CD4-positive, alpha-beta memory T cell (primary cell): ENCODE results near the gene PPP2R3B. TPM values are rescaled to one million over a fixed set of nuclear protein-coding genes. Genes with fewer than 3 reads are reported as not detected.
"Not testable (repeated sequence)": the region's sequence is repeated elsewhere in the genome, so short reads cannot be mapped to it uniquely, and the experiment has no call there.

Experiments
- CTCF ChIA-PET: fragments of 350-600 bp; sonication (Branson Sonifier 250); formaldehyde crosslinking; loops from one replicate; lab custom pipeline; 2021; ENCODE audit warnings: inconsistent platforms; ENCODE audit not compliant: partially characterized antibody; lab: Charles Lee
- POLR2A ChIA-PET: fragments of 350-600 bp; sonication (Branson Sonifier 250); formaldehyde crosslinking; loops from one replicate; lab custom pipeline; 2021; ENCODE audit not compliant: partially characterized antibody; lab: Charles Lee
- DNase-seq, 5 donors: peaks; one replicate each; pipeline versions ENCODE4 v3.0.0 to v3.0.0-alpha.2; 2020 to 2022; ENCODE audit warnings: mixed read lengths in 1 of 5
- H3K27ac ChIP-seq: one replicate; pipeline ENCODE4 v1.7.0; 2013; ENCODE audit warnings: low read depth, low read length
- H3K27me3 ChIP-seq: 2 replicates; pipeline ENCODE4 v1.7.0; 2013; ENCODE audit warnings: mild to moderate bottlenecking, low read length, moderate library complexity; ENCODE audit not compliant: insufficient read depth
- H3K36me3 ChIP-seq: 2 replicates; pipeline ENCODE4 v1.7.0; 2013; ENCODE audit warnings: mild to moderate bottlenecking, low read length, moderate library complexity; ENCODE audit not compliant: insufficient read depth
- H3K4me1 ChIP-seq: 2 replicates; pipeline ENCODE4 v1.7.0; 2013; ENCODE audit warnings: mild to moderate bottlenecking, low read length, moderate library complexity; ENCODE audit not compliant: insufficient read depth
- H3K4me3 ChIP-seq, 2 donors: one replicate each; pipeline ENCODE4 v1.7.0; 2013; ENCODE audit warnings: low read length in 2 of 2, mild to moderate bottlenecking in 1 of 2
- H3K9me3 ChIP-seq, 2 donors: one replicate each; pipeline ENCODE4 v1.7.0; 2013; ENCODE audit warnings: low read length in 2 of 2, control low read depth in 1 of 2; ENCODE audit not compliant: control insufficient read depth in 1 of 2
- H3K27ac Mint-ChIP-seq, 7 donors: one replicate each; pipeline ENCODE4 v1.8.0; 2020 to 2021; ENCODE audit warnings: mixed read lengths in 7 of 7, mild to moderate bottlenecking in 6 of 7, inconsistent platforms in 3 of 7, moderate library complexity in 3 of 7
- H3K27me3 Mint-ChIP-seq, 2 donors: one replicate each; pipeline ENCODE4 v1.8.0; 2020 to 2021; ENCODE audit warnings: mixed read lengths in 2 of 2
- H3K36me3 Mint-ChIP-seq, 2 donors: one replicate each; pipeline ENCODE4 v1.8.0; 2020 to 2021; ENCODE audit warnings: mixed read lengths in 2 of 2, inconsistent platforms in 1 of 2, mild to moderate bottlenecking in 1 of 2
- H3K4me1 Mint-ChIP-seq, 4 donors: one replicate each; pipeline ENCODE4 v1.8.0; 2020 to 2021; ENCODE audit warnings: mixed read lengths in 4 of 4, mild to moderate bottlenecking in 1 of 4
- H3K4me3 Mint-ChIP-seq, 8 donors: one replicate each; pipeline ENCODE4 v1.8.0; 2020 to 2021; ENCODE audit warnings: mixed read lengths in 8 of 8, mild to moderate bottlenecking in 7 of 8, moderate library complexity in 6 of 8, inconsistent platforms in 3 of 8
- H3K9me3 Mint-ChIP-seq, 8 donors: one replicate each; pipeline ENCODE4 v1.8.0; 2020 to 2021; ENCODE audit warnings: mixed read lengths in 8 of 8, mild to moderate bottlenecking in 5 of 8, inconsistent platforms in 3 of 8, moderate library complexity in 1 of 8
- intact Hi-C: fragments of 100-400 bp; cut with micrococcal nuclease; formaldehyde crosslinking; loops from one replicate; pipeline ENCODE4 v1.15.1; 2023
- polyA plus RNA-seq, 2 donors: library from polyadenylated mRNA; unstranded; fragments of 300-500 nt; fragmentation: Illumina TruSeq; gene quantifications; one replicate each; pipeline ENCODE4 v1.2.3, GENCODE V29; 2021
- total RNA-seq, 2 experiments: library from RNA; stranded (reverse); gene quantifications; one replicate each; pipeline ENCODE4 v1.2.3, GENCODE V29; 2021

PPP2R3B gene
- total and polyA plus RNA-seq, 4 experiments from 2014 or later, result 8.0 to 45.2 (median 25.3) TPM

GRCh38 chrX:387729-388128 is 1.0 kb upstream of the PPP2R3B start:
- CTCF ChIA-PET, result no interaction called here
- Histone ChIP-seq H3K9me3 (no peaks in the 10 kb centered on the region), H3K27ac (peak overlapping the region; percentile 100), H3K4me1 (peaks cover 6% of the 10 kb centered on the region), H3K4me3 (peak overlapping the region in 1 of 2 donors; percentile 99), H3K27me3 (no peaks in the 10 kb centered on the region), H3K36me3 (no peaks in the 10 kb centered on the region)
- POLR2A ChIA-PET, result no interaction called here
- Mint-ChIP-seq H3K27ac (peak overlapping the region; percentile 92 to 100 (median 98)), H3K4me1 (peaks cover 9 to 11% (median 10%) of the 10 kb centered on the region in 4 donors), H3K9me3 (peaks cover 0 to 6% (median 0%) of the 10 kb centered on the region in 8 donors), H3K36me3 (peaks cover 0 to 4% of the 10 kb centered on the region in 2 donors), H3K27me3 (peaks cover 0 to 1% of the 10 kb centered on the region in 2 donors), H3K4me3 (peak overlapping the region; percentile 85 to 96 (median 91))
- no peak for DNase-seq
- intact Hi-C loops, result loop anchor here (1.0 to 10.0 kb wide), 4 partner anchors 30 to 1277 kb away; partner anchors contain the start of genes ASMTL and GTPBP6

- Histone ChIP-seq H3K9me3 (no peaks in the 10 kb centered on the region), H3K27ac (peak overlapping the region; percentile 100), H3K4me3 (peak overlapping the region in 1 of 2 donors; percentile 99), H3K36me3 (no peaks in the 10 kb centered on the region), H3K27me3 (no peaks in the 10 kb centered on the region), H3K4me1 (peaks cover 6% of the 10 kb centered on the region)
- DNase-seq, result peak in 1 of 5 donors; percentile 13
- POLR2A ChIA-PET, result no interaction called here
- intact Hi-C loops, result loop anchor here (2.0 to 10.0 kb wide), 2 partner anchors 1066 to 1278 kb away; partner anchors contain the start of gene ASMTL
- H3K27ac Mint-ChIP-seq, result peak overlapping the region in 5 of 7 donors; percentile 46 to 92 (median 52)
- CTCF ChIA-PET, result no interaction called here
- peaks cover 10 to 11% (median 10%) of the 10 kb centered on the region in 4 donors for H3K4me1 Mint-ChIP-seq
- H3K9me3 Mint-ChIP-seq, result peaks cover 0 to 6% (median 0%) of the 10 kb centered on the region in 8 donors
- H3K27me3 Mint-ChIP-seq, result peaks cover 0 to 1% of the 10 kb centered on the region in 2 donors
- H3K4me3 Mint-ChIP-seq, result peak overlapping the region; percentile 29 to 72 (median 66)
- peaks cover 0 to 4% of the 10 kb centered on the region in 2 donors for H3K36me3 Mint-ChIP-seq
Observed at GRCh38 chrX:386239-386767, 404 bp downstream of the PPP2R3B start.

- POLR2A ChIA-PET, result not testable (repeated sequence)
- peak overlapping the region in 5 of 7 donors; percentile 12 to 82 (median 50) for H3K27ac Mint-ChIP-seq
Observed at GRCh38 chrX:385736-386135, 971 bp downstream of the PPP2R3B start.

GRCh38 chrX:384861-385260 is 1.8 kb downstream of the PPP2R3B start:
- Mint-ChIP-seq H3K27ac (peak overlapping the region in 2 of 7 donors; percentile 4 to 64), H3K27me3 (peaks cover 0 to 1% of the 10 kb centered on the region in 2 donors), H3K4me1 (peaks cover 10 to 14% (median 10%) of the 10 kb centered on the region in 4 donors), H3K36me3 (peaks cover 0 to 4% of the 10 kb centered on the region in 2 donors), H3K9me3 (peaks cover 0 to 6% (median 0%) of the 10 kb centered on the region in 8 donors), H3K4me3 (peak overlapping the region in 4 of 8 donors; percentile 9 to 52 (median 18))
- Histone ChIP-seq H3K4me1 (peaks cover 6% of the 10 kb centered on the region), H3K27me3 (no peaks in the 10 kb centered on the region), H3K4me3 (no peak overlapping the region), H3K36me3 (no peaks in the 10 kb centered on the region), H3K9me3 (no peaks in the 10 kb centered on the region), H3K27ac (no peak overlapping the region)
- intact Hi-C loops, result loop anchor here (10.0 kb wide), 1 partner anchor 1280 kb away; no protein-coding TSS in a partner anchor
- no peak for DNase-seq
- CTCF ChIA-PET, result no interaction called here
- POLR2A ChIA-PET, result no interaction called here

More at GRCh38 chrX:385736-386135, 971 bp downstream of the PPP2R3B start:
- H3K27me3 Mint-ChIP-seq, H3K9me3 Mint-ChIP-seq, CTCF ChIA-PET, H3K4me3 ChIP-seq, DNase-seq, H3K36me3 Mint-ChIP-seq, H3K27ac ChIP-seq, H3K9me3 ChIP-seq, H3K4me1 ChIP-seq, H3K27me3 ChIP-seq, H3K36me3 ChIP-seq: not testable (repeated sequence)
- intact Hi-C loops, result loop anchor here (2.0 to 10.0 kb wide), 2 partner anchors 1067 to 1279 kb away; partner anchors contain the start of gene ASMTL
- peak overlapping the region in 7 of 8 donors; percentile 50 to 72 (median 66) for H3K4me3 Mint-ChIP-seq
- peaks cover 10 to 14% (median 10%) of the 10 kb centered on the region in 4 donors for H3K4me1 Mint-ChIP-seq

DNA sequence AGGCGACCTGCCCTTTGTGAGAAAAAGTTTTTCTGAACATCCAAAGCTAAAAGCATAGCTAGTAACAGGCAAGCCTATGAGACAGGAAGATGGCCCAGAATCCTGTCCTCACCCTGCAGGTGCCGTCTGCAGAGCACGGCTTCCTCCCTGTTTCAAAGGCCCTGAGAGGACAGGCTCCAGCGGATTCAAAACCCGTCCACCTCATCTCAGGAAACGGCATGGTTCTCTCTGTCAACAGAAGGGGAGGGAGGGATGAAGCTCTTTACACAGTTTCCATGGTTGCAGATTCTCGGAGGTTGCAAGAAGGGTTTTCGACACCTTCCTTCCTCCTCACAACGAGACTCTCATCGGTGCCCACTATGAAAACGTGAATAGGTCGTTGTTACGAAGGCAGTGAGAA is 8.3 kb downstream of the PPP2R3B start:
- Histone ChIP-seq H3K36me3 (no peaks in the 10 kb centered on the region), H3K27me3 (no peaks in the 10 kb centered on the region), H3K9me3 (no peaks in the 10 kb centered on the region), H3K4me3 (no peak overlapping the region), H3K27ac (no peak overlapping the region), H3K4me1 (peaks cover 9% of the 10 kb centered on the region)
- ChIA-PET CTCF (no interaction called here), POLR2A (no interaction called here)
- Mint-ChIP-seq H3K27me3 (peaks cover 14 to 18% of the 10 kb centered on the region in 2 donors), H3K27ac (peak overlapping the region in 1 of 7 donors; percentile 63), H3K4me1 (peaks cover 8 to 29% (median 19%) of the 10 kb centered on the region in 4 donors), H3K4me3 (peak overlapping the region in 1 of 8 donors; percentile 49), H3K36me3 (no peaks in the 10 kb centered on the region), H3K9me3 (peaks cover 0 to 2% (median 0%) of the 10 kb centered on the region in 8 donors)
- DNase-seq, result no peak
- intact Hi-C loops, result no loop called here

- H3K4me3 Mint-ChIP-seq, POLR2A ChIA-PET, H3K36me3 Mint-ChIP-seq, H3K9me3 ChIP-seq, H3K4me1 ChIP-seq, H3K9me3 Mint-ChIP-seq, H3K27ac ChIP-seq, DNase-seq, intact Hi-C loops, H3K27ac Mint-ChIP-seq, CTCF ChIA-PET, H3K36me3 ChIP-seq, H3K27me3 ChIP-seq, H3K4me3 ChIP-seq: not testable (repeated sequence)
- H3K4me1 Mint-ChIP-seq, result peaks cover 11 to 45% (median 26%) of the 10 kb centered on the region in 4 donors
- H3K27me3 Mint-ChIP-seq, result peaks cover 25 to 28% of the 10 kb centered on the region in 2 donors
Observed at GRCh38 chrX:376206-376605, 10.5 kb downstream of the PPP2R3B start.

- intact Hi-C loops, result no loop called here
- H3K4me1 ChIP-seq, result peaks cover 9% of the 10 kb centered on the region
- H3K4me3 Mint-ChIP-seq, result peak overlapping the region in 6 of 8 donors; percentile 41 to 83 (median 64)
- no peak for DNase-seq
- H3K27me3 ChIP-seq, result no peaks in the 10 kb centered on the region
- H3K27ac Mint-ChIP-seq, result no peak overlapping the region
- peaks cover 25 to 28% of the 10 kb centered on the region in 2 donors for H3K27me3 Mint-ChIP-seq
- no peak overlapping the region for H3K27ac ChIP-seq
- H3K36me3 Mint-ChIP-seq, result peaks cover 0 to 3% of the 10 kb centered on the region in 2 donors
- no peaks in the 10 kb centered on the region for H3K9me3 ChIP-seq
- ChIA-PET CTCF (no interaction called here), POLR2A (no interaction called here)
- no peak overlapping the region for H3K4me3 ChIP-seq
- peaks cover 11 to 45% (median 25%) of the 10 kb centered on the region in 4 donors for H3K4me1 Mint-ChIP-seq
- H3K9me3 Mint-ChIP-seq, result peaks cover 0 to 5% (median 0%) of the 10 kb centered on the region in 8 donors
- H3K36me3 ChIP-seq, result no peaks in the 10 kb centered on the region
Observed at GRCh38 chrX:375181-376036, 11.3 kb downstream of the PPP2R3B start.
